ENCODE data around the gene AUTS2. TPM values are rescaled to one million over a fixed set of nuclear protein-coding genes. Genes with fewer than 3 reads are reported as not detected.

The AUTS2 gene
- total RNA-seq, 2 donors from 2014 or later = 8.6 TPM

GRCh38 chr7:70607759-70608158 lies 1009.5 kb downstream of the AUTS2 start:
- TF ChIP-seq CTCF (IDR thresholded peaks at IDR 0.05) = no peak
- no peaks in the 10 kb centered on the region for H3K4me1 ChIP-seq

GRCh38 chr7:70608229-70608628 lies 1010.0 kb downstream of the AUTS2 start:
- TF ChIP-seq CTCF (IDR thresholded peaks at IDR 0.05) = no peak
- H3K27me3 ChIP-seq = no peaks in the 10 kb centered on the region
- no peak for DNase-seq (ENCODE audit: low spot score)
- no peaks in the 10 kb centered on the region for H3K9me3 ChIP-seq
- H3K36me3 ChIP-seq = no peaks in the 10 kb centered on the region
- no peaks in the 10 kb centered on the region for H3K4me1 ChIP-seq
- H3K4me3 ChIP-seq = no peak overlapping the region
- H3K27ac ChIP-seq = no peak overlapping the region

More at GRCh38 chr7:70607759-70608158, 1009.5 kb downstream of the AUTS2 start:
- no peak for DNase-seq (ENCODE audit: low spot score)
- Histone ChIP-seq H3K27ac (no peak overlapping the region), H3K9me3 (no peaks in the 10 kb centered on the region), H3K27me3 (no peaks in the 10 kb centered on the region), H3K36me3 (no peaks in the 10 kb centered on the region), H3K4me3 (no peak overlapping the region)

GRCh38 chr7:70612811-70613210 lies 1014.5 kb downstream of the AUTS2 start:
- Histone ChIP-seq H3K4me3 (no peak overlapping the region), H3K4me1 (peaks cover 0 to 17% of the 10 kb centered on the region in 2 donors), H3K9me3 (no peaks in the 10 kb centered on the region), H3K27ac (no peak overlapping the region), H3K36me3 (no peaks in the 10 kb centered on the region), H3K27me3 (no peaks in the 10 kb centered on the region)
- no peak for TF ChIP-seq CTCF (IDR thresholded peaks at IDR 0.05)
- no peak for DNase-seq (ENCODE audit: low spot score)

- Histone ChIP-seq H3K4me1 (peaks cover 0 to 17% of the 10 kb centered on the region in 2 donors), H3K27me3 (no peaks in the 10 kb centered on the region), H3K9me3 (no peaks in the 10 kb centered on the region), H3K27ac (peak overlapping the region; percentile 35), H3K4me3 (no peak overlapping the region), H3K36me3 (no peaks in the 10 kb centered on the region)
- peak in 1 of 2 donors; percentile 12 for TF ChIP-seq CTCF (IDR thresholded peaks at IDR 0.05)
- peak; percentile 65 for DNase-seq (ENCODE audit: low spot score)
Measured at GRCh38 chr7:70614237-70615045, 1016.2 kb downstream of the AUTS2 start.

GRCh38 chr7:70615066-70615606 lies 1016.9 kb downstream of the AUTS2 start:
- no peak for DNase-seq (ENCODE audit: low spot score)
- Histone ChIP-seq H3K36me3 (no peaks in the 10 kb centered on the region), H3K4me3 (no peak overlapping the region), H3K27ac (peak overlapping the region; percentile 35), H3K27me3 (no peaks in the 10 kb centered on the region), H3K4me1 (peaks cover 0 to 17% of the 10 kb centered on the region in 2 donors), H3K9me3 (no peaks in the 10 kb centered on the region)
- TF ChIP-seq CTCF (IDR thresholded peaks at IDR 0.05) = no peak

Data from right atrium auricular region (tissue), 2 donors.